HG03575 (cell line): ENCODE data around the gene HMGCR.

Source experiments
- ATAC-seq: cut with Tn5 transposase; IDR thresholded peaks from one replicate; pipeline ENCODE4 v1.9.1; 2021; ENCODE audit not compliant: unreplicated experiment, insufficient number of reproducible peaks, low FRiP score; ENCODE audit errors: extremely low read depth

Gene HMGCR

DNA sequence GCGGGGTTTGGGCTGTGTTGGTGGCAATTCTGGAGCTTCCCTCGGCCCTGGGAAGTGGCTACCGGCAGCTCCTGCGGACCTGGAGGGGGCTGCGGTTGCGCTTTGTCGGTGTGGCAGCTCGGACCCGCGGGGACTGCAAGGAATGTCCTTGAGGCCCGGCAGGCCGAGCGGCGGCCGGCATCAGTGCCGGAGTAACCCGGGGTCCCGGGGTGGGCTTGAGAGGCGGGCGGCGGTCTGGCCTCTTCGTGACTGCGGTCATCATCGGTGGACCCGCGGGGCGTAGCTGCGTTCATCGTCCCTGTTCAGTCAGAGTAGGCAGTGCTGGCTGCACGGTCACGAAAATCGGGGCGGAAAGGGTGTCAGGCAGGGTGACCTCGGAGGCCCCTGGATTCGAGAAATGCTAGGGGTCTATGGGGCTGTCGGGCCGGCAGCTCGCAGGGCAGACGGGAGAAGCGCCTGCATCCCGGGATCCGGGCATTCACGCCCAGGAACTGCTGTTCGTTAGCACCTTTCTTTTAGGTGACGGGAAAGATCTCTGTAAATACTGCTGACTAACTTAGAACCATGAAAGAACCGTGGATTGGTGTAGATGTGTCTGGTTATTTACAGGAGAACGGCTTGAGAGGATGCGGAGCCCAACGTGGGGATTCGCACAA is 474 bp downstream of the HMGCR start:
- no peak for ATAC-seq

DNA sequence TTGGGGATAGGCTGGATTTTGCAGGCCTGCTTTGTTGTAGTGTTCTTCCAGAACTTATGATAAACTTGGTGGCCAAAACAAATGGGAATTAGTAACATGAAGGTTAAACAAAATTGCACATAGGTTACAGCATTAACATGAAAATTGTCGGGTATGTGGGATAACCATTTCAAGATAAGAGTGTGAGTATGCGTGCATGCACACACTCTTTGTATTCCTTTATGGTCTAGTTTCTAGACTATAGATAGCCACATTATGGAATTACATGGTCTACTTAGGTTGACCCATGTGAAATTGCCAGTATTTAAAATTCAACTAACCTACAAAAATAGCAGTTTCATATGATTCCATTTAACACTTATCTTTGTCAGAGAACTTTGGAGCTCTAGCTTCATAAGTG is 1.4 kb downstream of the HMGCR start:
- no peak for ATAC-seq

DNA sequence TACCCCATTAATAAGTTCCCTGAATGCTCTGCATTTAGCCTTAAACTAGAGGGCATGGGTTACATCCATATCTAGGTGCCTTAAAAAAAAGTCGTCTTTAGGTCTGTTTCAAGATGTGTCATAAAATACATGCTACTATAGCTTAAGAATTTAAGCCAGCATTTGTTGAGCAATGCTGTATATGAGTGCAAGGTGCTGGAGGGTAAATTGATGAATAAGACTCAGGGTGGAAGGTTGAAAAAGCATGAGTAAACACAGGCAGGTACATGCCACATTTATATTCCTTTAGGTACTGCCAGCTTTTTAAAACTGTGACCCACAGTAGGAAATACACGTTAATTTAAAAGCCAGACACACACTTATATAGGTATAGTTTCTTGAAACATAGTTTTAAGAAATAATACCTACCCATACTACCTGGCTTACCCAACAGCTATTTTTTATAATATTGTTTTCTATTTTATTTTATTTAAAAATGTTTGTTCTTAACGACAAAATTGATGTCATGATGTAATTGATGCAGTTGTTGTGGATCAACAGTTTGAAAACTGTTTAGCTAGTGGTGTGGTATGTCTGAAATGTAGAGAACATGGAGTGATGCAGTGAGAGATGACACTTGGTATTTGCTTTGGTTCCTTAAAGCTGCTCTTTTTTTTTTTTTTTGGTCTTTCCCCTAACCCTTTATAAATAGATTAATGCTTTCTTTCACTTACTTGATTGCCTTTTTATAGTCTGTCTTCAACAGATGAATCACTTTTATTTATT is 3.9 kb downstream of the HMGCR start:
- no peak for ATAC-seq

DNA sequence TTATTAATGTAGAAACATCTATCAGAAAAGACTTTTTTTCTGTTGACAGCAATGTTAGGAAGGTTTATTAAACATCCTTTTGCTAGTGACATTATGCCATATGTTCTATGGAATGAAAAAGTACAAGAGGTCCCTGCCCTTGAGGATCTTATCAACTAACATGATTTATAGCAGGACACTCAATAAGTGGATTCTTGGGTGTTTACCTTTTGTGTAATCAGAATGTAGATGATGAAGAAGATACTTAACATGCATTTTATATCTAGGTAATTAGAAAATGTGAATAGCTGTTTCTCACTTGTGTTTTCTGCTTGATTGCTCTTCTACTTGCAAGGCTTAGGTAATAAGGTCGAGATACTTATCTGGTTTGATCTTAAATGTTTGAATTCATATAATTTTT is 4.9 kb downstream of the HMGCR start:
- no peak for ATAC-seq

DNA sequence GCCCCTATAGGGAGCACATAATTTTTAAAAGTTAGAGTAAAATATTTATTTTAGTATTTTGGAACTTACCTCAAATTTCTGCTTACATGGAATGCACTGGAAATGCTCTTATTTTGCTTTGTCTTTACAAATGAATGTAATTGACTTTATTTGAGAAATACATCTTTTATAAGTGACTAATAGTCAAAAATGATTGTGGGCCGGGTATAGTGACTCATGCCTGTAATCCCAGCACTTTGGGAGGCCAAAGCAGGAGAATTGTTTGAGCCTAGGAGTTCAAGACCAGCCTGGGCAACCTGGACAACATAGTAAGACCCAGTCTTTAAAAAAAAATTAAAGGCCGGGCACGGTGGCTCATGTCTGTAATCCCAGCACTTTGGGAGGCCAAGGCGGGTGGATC is 5.8 kb downstream of the HMGCR start:
- no peak for ATAC-seq

DNA sequence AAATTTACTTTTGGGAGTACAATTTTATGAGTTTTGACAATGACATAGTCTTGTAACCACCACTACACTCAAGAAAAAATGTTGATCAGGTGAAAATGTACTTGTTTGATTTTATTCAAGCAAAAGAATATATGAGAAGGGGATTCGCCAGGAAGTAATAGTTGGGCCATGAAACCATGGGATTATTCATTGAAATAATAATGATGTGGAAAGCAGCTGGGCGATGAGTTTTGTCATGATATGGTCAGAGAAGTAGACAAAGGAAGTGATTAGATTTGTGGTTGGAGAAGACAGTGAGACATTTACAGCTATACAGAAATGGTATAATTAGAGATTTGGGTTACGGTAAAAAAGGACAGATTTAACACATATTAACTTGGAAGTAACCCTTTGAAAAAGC is 11.2 kb downstream of the HMGCR start:
- ATAC-seq = no peak

DNA sequence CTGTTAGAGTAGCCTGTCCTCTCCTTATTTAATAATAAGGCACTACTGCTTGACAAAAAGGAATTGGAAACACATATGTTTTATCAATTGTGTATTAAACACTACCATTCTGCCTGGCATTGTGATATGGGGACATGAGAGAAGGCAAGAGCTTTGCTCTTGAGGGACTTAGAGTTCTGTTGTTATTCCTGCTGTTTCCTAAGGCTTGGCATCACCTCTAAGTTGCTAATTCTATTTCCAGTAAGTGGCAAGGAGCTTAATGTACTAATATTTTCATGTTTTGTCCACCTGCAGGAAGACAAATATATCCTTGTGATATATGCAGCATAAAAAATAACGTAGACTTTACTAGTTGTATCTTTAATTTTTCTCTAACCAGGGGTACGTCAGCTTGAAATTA is 12.6 kb downstream of the HMGCR start:
- ATAC-seq = no peak

DNA sequence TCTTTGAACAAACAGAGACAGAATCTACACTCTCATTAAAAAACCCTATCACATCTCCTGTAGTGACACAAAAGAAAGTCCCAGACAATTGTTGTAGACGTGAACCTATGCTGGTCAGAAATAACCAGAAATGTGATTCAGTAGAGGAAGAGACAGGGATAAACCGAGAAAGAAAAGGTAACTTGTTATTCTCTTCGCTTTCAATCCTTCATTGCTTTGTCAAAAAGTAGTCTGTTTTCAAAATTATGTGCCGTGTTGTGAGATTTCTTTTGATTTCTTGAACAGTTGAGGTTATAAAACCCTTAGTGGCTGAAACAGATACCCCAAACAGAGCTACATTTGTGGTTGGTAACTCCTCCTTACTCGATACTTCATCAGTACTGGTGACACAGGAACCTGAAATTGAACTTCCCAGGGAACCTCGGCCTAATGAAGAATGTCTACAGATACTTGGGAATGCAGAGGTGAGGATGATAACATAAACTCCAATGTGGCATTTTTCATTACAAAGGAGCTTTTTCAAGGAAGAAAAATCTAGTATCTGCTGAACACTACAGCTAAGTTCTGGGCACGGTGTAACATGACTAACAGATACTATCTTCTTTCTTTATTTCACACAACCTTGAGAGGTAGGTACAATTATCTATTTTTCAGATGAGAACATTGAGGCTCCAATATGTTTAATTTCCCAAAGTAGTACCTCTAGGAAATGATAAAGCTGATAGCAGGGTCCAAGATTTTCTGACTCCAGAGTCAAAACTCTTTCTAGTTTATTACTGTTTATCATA is 14.3 kb downstream of the HMGCR start:
- no peak for ATAC-seq

DNA sequence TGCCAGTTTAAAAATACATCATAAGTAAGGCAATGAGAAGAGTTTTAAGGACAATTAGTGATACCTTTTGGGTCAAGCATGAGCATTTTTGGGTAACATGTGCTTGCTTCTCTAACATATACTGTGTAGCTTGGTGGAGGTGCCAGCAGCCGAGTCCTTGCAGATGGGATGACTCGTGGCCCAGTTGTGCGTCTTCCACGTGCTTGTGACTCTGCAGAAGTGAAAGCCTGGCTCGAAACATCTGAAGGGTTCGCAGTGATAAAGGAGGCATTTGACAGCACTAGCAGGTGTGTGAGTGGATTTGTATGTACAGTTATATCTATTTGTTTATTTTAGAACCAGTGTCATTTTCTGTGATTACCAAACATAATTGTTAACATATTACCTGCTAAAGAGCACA is 18.2 kb downstream of the HMGCR start:
- no peak for ATAC-seq

DNA sequence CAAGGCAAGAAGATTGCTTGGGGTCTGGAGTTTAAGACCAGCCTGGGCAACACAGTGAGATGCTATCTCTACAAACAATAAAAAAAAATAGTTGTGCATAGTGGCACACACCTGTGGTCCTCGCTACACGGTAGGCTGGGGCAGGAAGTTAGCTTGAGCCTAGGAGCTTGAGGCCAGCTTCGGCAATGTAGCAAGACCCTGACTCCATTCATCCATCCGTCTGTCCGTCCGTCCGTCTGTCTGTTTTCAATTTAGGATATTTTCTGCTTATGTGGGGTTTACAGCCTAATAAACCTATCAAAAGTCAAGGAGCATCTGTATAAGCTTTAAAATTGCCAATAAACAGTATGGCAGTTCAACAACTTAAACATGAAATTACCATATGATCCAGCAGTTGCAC is 19.7 kb downstream of the HMGCR start:
- ATAC-seq = no peak

DNA sequence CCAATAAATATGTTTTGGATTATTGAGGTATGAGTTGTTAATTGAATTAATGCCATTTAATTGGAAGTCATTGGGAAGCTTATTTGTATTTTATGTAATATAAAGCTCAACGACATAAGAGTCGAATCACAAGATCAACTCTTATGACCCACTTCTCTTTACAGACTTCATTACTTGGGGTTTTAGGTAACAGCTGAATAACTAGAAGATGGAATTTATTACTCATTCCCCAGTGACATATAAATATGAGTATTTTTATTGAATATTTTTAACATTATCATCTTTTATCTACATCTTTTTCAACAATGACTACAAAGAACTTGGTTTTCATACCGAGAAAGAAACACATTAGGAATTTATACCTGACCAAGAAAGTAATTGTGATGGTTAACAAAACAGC is 21.1 kb downstream of the HMGCR start:
- no peak for ATAC-seq

DNA sequence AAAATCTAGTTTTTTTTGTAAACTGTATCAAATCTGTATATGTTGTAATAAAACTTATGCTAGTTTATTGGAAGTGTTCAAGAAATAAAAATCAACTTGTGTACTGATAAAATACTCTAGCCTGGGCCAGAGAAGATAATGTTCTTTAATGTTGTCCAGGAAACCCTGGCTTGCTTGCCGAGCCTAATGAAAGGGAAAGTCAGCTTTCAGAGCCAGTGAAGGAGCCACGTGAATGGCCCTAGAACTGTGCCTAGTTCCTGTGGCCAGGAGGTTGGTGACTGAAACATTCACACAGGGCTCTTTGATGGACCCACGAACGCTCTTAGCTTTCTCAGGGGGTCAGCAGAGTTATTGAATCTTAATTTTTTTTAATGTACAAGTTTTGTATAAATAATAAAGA is 24.3 kb downstream of the HMGCR start:
- no peak for ATAC-seq

DNA sequence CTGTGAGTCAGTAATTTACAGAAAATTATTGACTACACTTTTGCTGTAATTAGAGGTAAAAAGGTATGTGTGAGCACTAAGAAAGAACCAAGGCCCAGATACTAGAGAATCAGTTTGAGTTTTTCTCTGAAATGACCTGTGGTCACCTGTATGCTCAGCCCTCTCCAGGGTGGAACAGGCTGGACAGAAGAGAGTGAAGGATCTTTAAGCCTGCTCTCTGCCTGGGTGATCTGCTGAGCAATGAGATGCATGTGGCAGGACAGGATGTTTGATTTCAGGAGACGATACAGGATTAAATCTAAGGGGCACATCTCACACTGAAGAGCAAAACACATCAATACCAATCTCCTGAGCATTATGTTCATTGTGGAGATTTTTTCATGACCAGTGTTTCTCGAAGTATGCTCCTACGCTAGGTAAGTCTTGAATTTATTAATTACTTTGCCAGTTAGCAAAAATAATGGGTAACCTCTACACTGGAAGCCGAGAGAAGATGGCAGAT is 25.5 kb downstream of the HMGCR start:
- ATAC-seq = no peak

DNA sequence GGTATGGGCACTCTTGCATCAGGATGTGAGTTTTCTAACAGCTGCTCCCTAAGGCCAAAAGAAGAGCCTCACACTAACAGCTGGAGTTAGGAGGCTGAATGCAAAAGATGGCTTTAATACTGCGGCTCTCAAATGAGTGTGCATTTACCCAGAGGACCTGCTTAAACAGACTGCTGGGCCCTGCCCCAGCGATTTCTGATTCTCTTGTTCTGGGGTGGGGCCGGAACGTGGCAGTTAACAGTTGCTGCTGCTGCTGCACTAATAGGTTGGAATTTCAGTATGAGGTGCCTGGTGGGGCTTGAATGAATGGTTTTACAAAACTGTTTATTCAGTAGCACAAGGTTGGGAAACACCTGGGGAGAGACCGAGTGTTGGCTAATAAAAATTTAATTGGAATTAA is 26.1 kb downstream of the HMGCR start:
- no peak for ATAC-seq

DNA sequence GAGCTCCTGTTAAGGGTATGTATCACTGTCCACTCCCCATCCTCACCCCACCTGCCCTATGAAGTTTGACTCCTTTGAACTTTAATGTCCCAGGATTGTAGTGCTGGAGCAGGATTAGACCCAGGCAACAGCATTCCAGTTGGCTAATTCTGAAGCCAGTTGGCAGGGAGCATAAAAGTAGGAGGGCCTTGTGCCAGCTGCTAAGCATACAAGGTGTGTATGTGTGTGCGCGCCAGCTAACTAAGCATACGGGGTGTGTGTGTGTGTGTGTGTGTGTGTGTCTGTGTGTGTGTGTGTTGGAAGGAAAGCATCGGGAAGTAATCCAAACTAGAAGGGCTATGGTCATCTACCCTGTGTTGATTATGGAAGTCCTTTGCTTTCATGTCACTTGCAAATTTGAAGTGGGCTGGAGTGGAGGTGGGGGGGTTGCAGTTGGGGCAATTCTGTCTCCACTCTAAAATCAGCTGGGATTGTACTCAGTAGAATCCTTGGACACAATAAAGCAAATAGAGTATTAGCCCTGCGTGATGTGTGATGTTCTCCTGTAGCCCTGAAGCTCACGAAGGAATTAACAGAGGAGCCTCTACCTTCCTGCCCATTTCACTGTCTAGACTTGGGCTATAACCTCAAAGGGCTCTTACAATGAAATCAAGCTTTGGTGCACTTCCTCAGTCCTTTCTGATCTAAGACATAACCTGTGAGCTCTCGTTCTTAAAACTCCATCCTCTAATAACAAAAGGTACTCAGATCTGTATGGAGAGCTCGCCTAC is 26.9 kb downstream of the HMGCR start:
- no peak for ATAC-seq

DNA sequence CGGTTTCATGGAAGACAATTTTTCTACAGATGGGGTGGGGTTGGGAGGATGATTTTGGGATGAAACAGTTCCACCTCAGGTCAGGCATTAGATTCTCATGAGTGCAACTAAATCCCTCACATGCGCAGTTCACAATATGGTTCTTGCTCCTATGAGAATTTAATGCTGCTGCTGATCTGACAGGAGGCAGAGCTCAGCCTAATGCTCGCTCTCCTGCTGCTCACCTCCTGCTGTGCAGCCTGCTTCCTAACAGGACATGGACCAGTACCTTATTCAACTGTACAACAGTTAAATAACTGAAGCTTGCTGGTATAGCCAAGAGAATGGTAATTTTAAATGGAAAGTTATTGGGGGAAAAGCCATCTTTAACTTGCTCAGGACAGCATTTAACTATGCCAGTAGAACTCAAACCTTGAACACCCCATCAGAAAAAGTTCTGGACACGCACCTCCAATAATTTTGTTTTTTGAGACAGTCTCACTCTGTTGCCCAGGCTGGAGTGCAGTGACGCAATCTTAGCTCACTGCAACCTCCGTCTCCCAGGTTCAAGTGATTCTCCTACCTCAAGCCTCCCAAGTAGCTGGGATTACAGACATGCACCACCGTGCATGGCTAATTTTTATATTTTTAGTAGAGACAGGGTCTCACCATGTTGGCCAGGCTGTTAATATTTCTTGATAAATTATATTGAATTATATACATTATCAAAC is 27.7 kb downstream of the HMGCR start:
- ATAC-seq = no peak

DNA sequence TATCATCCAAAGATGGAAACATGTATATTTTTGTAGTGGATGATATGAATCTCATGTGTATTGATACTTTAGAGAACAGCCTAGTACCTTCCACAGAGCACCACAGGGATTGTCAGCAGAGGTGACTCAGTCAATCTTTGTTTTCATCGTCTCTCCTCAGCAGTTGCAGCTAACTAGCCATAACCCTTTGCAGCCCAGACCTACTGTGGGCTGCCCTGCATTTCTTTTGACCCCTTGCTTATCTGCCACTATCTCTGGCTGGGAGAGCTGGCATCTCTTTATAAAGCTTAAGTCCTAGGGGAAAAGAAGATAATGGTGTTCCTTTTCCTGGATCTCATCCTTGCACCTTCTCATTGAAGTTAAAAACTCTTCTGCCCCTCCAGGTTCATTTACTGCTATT is 28.7 kb downstream of the HMGCR start:
- ATAC-seq = no peak

DNA sequence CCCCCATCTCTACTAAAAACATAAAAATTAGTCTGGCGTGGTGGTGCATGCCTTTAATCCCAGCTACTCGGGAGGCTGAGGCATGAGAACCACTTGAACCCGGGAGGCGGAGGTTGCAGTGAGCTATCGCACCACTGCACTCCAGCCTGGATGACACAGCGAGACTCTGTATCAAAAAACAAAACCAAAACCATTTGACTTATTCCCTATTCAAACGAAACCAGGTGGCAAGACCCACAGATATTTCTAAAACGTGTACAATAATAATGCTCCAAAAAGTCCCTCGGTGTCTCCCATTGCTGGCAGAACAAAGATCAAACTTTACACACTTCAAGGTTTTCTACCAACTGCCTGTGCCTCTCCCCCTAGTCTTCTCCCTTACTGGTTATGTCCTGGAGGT is 29.8 kb downstream of the HMGCR start:
- ATAC-seq = no peak

DNA sequence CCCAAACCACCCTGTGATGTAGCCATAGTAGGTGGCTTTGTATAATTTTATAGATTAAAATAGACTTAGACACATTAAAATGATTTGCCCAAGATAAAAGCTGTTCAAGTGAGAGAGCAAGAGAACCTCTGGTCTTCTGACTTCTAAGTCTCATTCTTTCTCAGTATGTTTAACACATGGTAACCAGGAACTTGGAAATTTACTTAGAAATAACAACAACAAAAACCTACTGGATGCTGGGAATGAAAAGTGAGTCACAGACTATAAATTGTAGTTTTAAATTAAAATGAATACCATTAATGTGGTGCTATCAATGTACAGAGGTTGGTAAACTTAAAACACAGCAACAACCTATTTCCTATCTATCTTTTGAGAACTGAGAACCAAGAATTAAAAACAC is 30.4 kb downstream of the HMGCR start:
- no peak for ATAC-seq
